H1 (cell line): Measurements from ENCODE around the gene CYP2C19. TPM values are rescaled to one million over a fixed set of nuclear protein-coding genes. Genes with fewer than 3 reads are reported as not detected.

ENCODE experiments used
- E2F6 ChIP-seq: IDR thresholded peaks from 2 replicates; pipeline ENCODE4 v1.6.1; 2012; ENCODE audit warnings: inconsistent platforms
- EZH2 ChIP-seq: fragments of 200-600 bp; sonication (generic); IDR thresholded peaks from 2 replicates; pipeline ENCODE4 v1.7.1; 2012; ENCODE audit warnings: low read depth, mild to moderate bottlenecking, moderate library complexity, low read length, inconsistent platforms; ENCODE audit not compliant: severe bottlenecking
- JUND ChIP-seq: IDR thresholded peaks from 2 replicates; pipeline ENCODE4 v1.6.1; 2011; ENCODE audit warnings: mild to moderate bottlenecking, improper control_type of control experiment, low read length
- RAD21 ChIP-seq, 2 experiments: IDR thresholded peaks in 1 of 2; conservative IDR thresholded peaks in 1 of 2; 2 replicates each; pipeline ENCODE4 v1.6.1; 2011; ENCODE audit warnings: low read depth in 2 of 2, low read length in 2 of 2, improper control_type of control experiment in 1 of 2, inconsistent platforms in 1 of 2, mild to moderate bottlenecking in 1 of 2, moderate library complexity in 1 of 2
- SIRT6 ChIP-seq: IDR thresholded peaks from one replicate; pipeline ENCODE4 v1.7.1; 2012; ENCODE audit warnings: low read length, inconsistent platforms
- polyA plus RNA-seq, 7 experiments: library from polyadenylated mRNA; depleted of rRNA in 3 of 7; stranded (reverse) in 5 of 7; unstranded in 2 of 7; fragments of >200 nt in 5 of 7; fragments of 200-250 nt in 2 of 7; gene quantifications; 1 replicate in 5 of 7; 2 replicates in 1 of 7; 4 replicates in 1 of 7; pipeline versions ENCODE4 v1.2.1 to v1.2.3, GENCODE V29; 2011 to 2013; ENCODE audit warnings: missing spikeins in 2 of 7, mixed read lengths in 2 of 7
- total RNA-seq: library from RNA; stranded (reverse); fragmentation: NEBNext Ultra II Directional; extraction: Animal tissue kit (Norgen Biotek cat#: 25700); gene quantifications from 2 replicates; pipeline ENCODE4 v1.2.1, GENCODE V29; 2021

The CYP2C19 gene
- total and polyA plus RNA-seq, 2 of the 8 experiments (the other 6 are each of a cell fraction or from before 2014, with no cell fraction given) = not detected

GRCh38 chr10:94850766-94851165 lies 88.3 kb downstream of the CYP2C19 start (continued):
- TF ChIP-seq E2F6 (no peak), EZH2 (no peak), JUND (no peak), SIRT6 (no peak), RAD21 (IDR thresholded peaks at IDR 0.05 in 1 of 2, conservative IDR thresholded peaks at IDR 0.05 in 1 of 2; ENCODE audit: low read depth in 2 of 2, low read length in 2 of 2) (no peak)
- TF ChIP-seq, all 59 proteins: peak for 0
